GM19099 (cell line): ENCODE measurements around the gene TP53TG5.

Source experiments
- POLR2A ChIP-seq: IDR thresholded peaks from 3 replicates; pipeline ENCODE4 v1.6.1; 2011; ENCODE audit warnings: low read depth; ENCODE audit not compliant: insufficient read length; ENCODE audit errors: extremely low read depth

TP53TG5 gene

DNA sequence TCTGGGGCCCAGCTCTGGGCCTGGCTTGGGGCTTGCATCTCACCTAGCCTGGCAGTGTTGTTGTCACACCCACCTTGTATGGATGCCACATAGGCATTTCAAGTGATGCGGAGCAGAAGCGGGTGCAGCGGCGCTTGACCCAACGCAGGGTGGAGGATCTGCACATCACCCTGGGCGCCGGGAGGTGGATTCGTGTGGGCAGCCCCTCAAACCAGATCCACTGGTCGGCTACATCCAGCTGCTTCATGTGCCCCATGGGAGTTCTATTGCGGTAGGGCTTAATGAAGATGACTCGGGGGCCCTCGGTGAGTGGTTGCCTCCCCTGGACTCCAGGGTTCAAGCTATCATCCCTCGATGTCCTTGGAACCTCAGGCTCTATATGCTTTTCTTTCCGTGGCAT lies 3.2 kb downstream of the TP53TG5 start:
- TF ChIP-seq POLR2A: no peak

DNA sequence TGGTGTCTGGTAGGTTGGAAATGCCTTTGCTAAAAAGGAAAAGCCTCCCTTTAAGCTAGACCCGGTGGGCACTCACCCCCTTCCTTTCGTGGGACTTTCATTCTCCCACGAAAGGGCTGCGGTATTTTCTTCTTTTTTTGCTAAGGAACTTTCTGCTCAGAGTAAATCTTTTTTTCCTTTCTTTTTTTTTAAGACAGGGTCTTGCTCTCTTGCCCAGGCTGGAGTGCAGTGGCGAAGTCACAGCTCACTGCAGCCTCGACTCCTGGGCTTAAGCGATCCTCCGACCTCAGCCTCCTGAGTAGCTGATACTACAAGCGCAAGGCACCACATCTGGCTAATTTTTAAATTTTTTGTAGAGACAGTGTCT lies 4.0 kb downstream of the TP53TG5 start:
- TF ChIP-seq POLR2A: no peak

DNA sequence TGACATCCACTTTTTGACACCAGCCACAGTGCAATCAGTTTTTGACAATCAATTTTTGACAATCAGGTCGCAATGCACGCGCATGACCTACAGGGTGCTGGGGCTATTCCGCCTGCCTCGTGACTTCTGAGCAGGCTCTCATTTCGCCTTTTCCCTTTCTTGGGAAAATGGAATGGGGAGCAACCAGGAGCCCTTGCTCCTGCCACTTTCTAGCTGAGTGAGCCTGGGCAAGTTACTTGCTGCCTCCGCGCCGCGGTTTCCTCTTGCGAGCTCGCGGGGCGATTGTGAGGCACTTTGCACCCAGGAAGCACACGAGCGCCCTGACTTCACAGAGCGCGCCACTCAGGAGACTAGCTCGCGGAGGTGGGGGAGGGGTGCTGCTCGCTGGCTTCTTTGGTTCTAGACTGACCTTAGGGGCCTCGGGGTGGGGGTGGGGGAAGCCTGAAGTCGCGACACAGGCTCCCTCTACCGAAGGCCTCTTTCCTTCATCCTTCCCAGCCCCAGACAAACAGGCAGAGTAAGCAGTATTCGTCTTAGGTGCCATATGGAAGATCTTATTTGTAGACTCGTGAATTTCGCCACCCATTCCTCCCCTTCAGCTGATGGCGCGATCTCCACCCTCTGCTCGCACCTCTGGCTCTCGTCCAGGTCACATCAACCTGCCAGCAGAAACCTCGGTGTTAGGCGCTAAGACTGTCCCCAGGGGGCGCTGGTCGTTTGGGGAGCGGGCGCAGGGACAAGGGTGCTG lies 4.6 kb downstream of the TP53TG5 start:
- TF ChIP-seq POLR2A: no peak

DNA sequence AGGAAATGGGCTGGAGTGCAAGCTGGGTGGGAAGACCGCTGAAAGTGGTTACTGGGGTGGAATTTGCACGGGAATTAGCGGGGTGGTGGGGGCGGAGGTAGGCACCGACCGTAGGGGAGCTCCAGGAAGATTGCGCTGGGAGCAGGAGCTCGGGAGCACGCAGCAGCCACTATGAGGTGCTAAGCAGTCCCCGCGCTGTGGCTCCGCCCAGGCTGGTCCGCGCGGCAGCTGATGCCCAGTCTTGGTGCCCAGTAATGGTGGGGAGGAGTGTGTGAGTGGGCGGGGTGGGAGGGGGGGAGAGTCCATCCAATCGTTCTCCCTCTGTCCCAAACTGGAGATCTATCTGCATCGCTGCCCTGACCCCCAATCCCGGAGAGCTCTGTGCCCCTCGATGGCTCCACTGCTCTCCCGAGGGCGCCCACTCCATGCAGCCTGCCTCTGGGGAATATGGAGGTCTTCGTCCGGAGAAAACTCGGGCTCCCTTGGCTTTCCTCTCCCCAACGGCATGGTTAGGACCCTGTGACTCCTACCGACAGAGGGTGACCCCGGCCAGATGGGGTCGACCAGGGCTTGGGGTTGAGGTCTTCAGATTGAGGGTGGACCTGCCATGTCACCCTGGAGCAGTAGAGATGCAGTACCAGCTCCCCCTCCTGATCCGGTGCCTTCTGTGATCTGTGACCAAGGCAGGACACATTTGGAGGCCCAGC lies 5.3 kb downstream of the TP53TG5 start:
- no peak for TF ChIP-seq POLR2A

DNA sequence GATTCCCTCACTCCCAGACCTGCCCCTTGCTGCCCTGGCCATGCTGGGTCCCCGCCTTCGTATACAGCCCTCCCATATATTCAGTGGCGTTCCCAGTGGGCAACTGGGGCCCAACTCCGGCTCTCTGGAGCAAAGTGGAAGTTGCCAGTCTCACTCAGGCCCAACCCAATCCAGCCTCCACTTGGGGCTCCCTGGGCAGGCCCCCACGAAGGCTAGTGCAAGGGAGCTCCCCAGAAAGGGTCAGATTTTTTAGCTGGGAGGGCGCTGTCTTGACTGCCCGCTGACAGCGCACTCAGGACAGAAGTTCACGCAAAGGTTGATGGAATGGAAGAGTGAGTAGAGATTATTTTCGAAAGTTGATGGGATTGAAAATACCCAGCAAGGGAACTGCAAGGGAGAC lies 5.9 kb downstream of the TP53TG5 start:
- no peak for TF ChIP-seq POLR2A

DNA sequence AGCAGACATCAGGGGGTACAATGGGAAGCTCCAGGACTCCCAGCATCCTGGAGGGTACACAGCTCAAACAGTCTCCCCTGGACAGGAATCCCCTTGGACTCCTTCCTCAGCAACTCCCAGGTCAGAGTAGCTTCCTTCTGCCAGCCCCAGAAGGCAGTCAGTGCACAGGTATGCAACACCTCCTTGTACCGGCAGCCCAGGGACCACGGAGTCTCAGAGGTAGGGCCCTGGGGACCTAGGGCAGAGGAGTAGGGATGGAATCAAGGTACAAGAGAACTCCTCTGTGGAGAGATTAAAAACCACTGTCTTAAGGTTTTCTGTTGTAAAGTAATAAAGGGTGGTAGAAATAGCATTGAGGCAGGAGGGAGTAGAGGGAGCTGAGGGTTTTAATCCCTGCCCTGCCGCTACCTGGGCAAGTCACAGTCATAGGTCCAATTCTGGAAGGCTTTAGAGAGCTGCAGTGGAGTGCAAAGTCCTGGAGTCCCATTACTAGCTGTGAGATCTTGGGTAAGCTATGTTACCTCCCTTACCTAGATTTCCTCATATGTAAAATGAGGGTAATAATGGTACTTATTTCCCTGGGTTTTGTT lies 7.5 kb downstream of the TP53TG5 start:
- TF ChIP-seq POLR2A: no peak

DNA sequence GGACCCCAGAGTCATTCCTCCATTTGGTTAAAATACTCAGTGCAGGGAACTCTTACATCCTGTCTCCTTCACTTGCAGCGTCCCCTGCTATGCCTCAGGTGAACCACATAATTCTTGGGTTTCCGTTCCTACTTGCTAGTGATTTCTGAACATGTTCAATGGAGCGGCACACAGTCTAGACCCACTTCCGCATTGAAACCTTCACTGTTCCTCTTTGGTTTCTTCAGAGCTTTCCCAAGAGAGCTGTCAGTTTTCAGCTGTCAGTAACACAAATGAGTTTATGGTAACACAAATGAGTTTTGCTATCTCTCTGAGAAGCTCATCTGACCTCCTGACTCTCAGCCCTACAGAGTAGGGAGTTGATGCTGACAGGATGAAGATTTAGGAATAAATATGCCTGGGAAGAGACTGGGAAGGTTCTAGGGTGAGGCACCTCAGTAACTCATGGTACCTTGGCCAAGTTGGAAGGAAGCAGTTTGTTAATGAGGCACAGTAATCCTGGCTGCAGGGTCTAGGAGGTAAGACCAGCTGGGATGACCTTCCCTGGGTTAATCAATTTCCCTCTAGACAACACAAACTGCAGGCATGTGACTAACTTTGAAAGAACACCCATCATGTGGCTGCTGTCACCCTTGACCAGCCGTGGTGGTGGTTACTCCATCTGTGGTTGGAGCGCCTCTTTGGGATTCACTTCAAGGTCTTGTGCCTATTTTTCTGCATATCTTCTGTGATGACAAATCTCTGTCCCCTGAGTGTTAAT lies 9.7 kb downstream of the TP53TG5 start:
- TF ChIP-seq POLR2A: no peak

DNA sequence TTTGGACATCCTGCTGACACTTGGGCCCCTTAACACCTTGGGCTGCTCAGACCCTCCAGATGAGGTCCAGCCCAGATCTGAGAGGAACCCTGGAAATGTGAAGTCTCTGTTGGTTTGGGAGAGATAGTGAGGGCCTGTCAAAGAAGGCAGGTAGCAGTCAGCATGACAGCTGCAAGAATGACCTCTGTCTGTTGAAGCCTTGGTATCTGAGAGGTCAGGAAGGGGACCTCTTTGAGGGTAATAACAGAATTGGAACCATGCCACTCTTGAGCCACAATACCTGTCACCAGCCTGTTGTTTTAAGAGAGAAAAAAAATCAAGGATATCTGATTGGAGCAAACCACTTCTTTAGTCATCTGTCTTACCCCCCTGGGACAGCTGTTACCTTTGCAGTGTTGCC lies 11.0 kb downstream of the TP53TG5 start:
- TF ChIP-seq POLR2A: no peak

DNA sequence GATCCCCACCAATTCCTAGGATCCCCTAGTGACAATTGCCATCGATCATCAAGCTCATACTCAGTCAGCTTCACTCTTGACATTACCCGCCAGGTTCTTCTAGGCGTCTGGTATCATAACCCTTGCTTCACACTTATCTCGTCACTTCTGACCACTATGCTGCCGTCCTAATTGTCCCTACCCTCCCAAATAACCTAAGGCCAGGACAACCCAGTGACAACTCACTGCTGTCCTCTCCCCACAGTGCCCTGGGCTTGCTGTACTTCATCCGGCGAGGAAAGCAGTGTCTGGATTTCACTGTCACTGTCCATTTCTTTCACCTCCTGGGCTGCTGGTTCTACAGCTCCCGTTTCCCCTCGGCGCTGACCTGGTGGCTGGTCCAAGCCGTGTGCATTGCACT lies 11.5 kb downstream of the TP53TG5 start:
- no peak for TF ChIP-seq POLR2A

DNA sequence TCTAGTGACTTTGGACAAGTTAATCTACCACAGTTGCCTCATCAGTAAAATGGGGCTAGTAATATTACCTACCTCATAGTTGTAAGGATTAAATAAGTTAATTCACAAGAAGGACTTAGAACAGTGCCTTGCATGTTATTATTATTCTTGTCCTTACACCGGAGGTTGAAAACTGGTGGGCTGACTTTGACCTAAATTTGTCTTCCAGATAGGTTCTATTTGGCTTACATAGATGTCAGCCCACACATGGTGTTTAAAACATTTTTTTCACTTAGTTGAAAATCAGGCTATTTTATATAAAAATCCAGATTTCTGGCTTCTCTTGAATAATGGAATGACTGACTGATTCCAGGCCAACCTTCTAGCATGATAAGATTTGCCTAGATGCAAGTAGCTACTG lies 11.9 kb downstream of the TP53TG5 start:
- no peak for TF ChIP-seq POLR2A

DNA sequence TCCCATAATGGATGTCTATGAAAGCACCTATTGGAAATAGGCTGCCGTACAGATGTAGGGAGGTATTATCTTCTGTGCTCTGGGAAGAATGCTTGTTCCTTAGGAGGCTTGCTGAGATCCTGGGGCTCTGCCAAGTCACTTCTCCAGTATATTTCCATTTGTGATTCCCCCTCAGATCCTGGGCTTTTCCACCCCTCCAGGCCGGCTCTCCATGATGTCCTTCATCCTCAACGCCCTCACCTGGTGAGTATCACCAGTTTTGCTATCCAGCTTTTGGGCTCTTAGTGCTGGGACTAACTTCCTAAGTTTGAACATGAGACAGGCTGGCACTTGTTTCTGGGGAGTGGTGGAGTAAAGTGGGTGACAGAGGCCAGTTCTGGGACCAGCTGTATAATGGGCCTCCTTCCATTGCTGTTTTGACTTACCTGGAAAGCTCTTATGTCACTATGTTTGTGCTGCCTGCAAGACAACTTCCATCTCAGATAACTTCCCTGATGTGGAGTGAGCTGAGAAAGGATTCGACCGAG lies 12.6 kb downstream of the TP53TG5 start:
- no peak for TF ChIP-seq POLR2A

DNA sequence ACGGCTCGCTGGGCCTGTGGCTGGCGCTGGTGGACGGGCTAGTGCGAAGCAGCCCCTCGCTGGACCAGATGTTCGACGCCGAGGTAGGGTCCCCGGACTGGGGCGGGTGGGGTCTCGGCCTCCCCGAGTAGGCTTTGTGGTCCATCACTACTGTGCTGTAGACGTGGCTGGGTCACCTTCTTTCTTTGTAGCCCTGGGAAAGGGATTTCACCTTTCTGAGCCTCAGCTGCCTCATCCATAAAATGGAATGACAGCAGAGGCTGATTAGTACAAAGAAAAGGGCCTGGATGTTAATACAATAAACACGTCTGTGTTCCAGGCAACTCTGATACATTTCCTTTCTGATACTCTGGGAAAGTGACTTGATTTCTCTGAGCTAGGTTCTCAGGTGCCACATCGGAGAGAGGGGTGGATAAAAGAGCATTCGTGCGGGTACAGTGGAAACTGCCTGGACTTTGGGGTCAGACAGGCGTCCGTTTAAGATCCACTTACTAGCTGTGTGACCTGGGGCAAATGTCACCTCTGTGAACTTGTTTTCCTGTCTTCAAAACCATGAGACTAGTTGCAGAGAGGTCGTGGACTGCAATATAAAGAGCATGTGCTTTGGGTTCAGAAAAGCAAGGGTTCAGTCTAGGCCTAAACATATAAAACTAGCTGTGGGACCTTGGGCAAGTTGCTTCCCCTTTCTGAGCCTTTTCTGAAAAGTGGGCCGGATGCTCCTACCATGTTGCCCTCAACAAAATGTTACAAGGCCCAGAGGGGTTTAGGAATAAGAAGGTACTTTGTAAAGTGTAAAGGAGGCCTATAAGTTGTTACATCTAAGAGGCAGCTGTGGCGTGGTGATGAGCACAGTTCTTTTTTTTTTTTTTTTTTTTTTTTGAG lies 14.3 kb downstream of the TP53TG5 start:
- TF ChIP-seq POLR2A: no peak

DNA sequence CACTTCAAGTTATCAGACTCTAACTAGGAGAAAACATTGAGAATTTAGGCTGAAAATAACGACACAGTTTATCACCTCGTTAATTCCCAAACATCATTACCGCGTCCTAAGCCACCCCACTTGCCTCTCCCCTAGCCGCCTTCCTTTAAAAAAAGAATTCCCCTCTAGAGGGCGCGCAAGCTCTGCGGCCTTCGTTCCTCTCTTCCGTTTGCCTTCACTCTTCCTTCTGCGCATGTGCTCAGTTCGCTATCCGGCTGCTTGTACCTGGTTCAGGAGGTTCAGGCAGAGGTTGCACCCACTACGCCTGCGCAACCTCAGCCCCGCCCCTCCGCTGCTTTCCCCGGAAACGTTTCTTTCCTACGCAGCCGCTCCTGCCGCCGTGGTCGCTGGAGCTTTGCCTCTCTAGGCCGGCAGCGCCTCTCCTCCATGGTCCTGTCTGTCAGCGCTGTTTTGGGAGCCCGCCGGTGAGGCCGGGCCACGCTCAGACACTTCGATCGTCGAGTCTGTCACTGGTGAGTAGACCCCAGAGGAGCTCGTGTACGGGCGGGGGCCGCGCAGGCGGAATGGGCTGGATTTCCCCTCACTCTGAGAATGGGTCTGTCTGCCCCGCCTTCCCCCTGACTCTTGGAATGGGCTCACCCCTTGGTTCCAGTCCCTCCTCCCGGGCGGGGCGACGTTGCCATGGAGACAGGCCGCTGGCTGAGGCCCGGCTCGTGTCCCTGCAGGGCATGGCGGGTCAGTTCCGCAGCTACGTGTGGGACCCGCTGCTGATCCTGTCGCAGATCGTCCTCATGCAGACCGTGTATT lies 15.1 kb downstream of the TP53TG5 start, which contains the start of gene SYS1:
Gene SYS1, plus strand, starts transcription at position 353 of the 807 bp plus-strand sequence. Its CDS starts 376 bp downstream, at position 729.
- TF ChIP-seq POLR2A: peak; percentile 89
